ENCODE results near the gene CADM4.
"Not testable (repeated sequence)": the region's sequence is repeated elsewhere in the genome, so short reads cannot be mapped to it uniquely, and the experiment has no call there.

Gene CADM4

GRCh38 chr19:43639519-43640423 is at the start of gene CADM4:
TSS of gene CADM4 (minus strand) at chr19:43639850. CDS start at chr19:43639790, 60 bp downstream.
- no peak for DNase-seq (ENCODE audit: low read depth, low spot score)

GRCh38 chr19:43688059-43688701 is 48.5 kb upstream of the CADM4 start:
- no peak for DNase-seq (ENCODE audit: low read depth, low spot score)

GRCh38 chr19:43687660-43687997 is 48.0 kb upstream of the CADM4 start:
- no peak for DNase-seq (ENCODE audit: low read depth, low spot score)

- no peak for DNase-seq (ENCODE audit: low read depth, low spot score)
Observed at GRCh38 chr19:43684326-43684725, 44.7 kb upstream of the CADM4 start.

GRCh38 chr19:43683905-43684304 is 44.3 kb upstream of the CADM4 start:
- DNase-seq (ENCODE audit: low read depth, low spot score), result no peak

GRCh38 chr19:43682824-43683661 is 43.4 kb upstream of the CADM4 start:
- DNase-seq (ENCODE audit: low read depth, low spot score), result no peak

- DNase-seq (ENCODE audit: low read depth, low spot score), result not testable (repeated sequence)
Observed at GRCh38 chr19:43682269-43682668, 42.6 kb upstream of the CADM4 start.

GRCh38 chr19:43681821-43682220 is 42.2 kb upstream of the CADM4 start:
- DNase-seq (ENCODE audit: low read depth, low spot score), result no peak

GRCh38 chr19:43678512-43679261 is 39.0 kb upstream of the CADM4 start:
- no peak for DNase-seq (ENCODE audit: low read depth, low spot score)

GRCh38 chr19:43675906-43676305 is 36.3 kb upstream of the CADM4 start:
- no peak for DNase-seq (ENCODE audit: low read depth, low spot score)

GRCh38 chr19:43675269-43675879 is 35.7 kb upstream of the CADM4 start:
- DNase-seq (ENCODE audit: low read depth, low spot score), result no peak

GRCh38 chr19:43674596-43674995 is 34.9 kb upstream of the CADM4 start:
- DNase-seq (ENCODE audit: low read depth, low spot score), result no peak

- no peak for DNase-seq (ENCODE audit: low read depth, low spot score)
Observed at GRCh38 chr19:43674183-43674582, 34.5 kb upstream of the CADM4 start.

- DNase-seq (ENCODE audit: low read depth, low spot score), result no peak
Observed at GRCh38 chr19:43673637-43674036, 34.0 kb upstream of the CADM4 start.

GRCh38 chr19:43672061-43672679 is 32.5 kb upstream of the CADM4 start:
- DNase-seq (ENCODE audit: low read depth, low spot score), result no peak

- DNase-seq (ENCODE audit: low read depth, low spot score), result peak; percentile 86
Observed at GRCh38 chr19:43668406-43669109, 28.9 kb upstream of the CADM4 start.

GRCh38 chr19:43667876-43668405 is 28.3 kb upstream of the CADM4 start:
- no peak for DNase-seq (ENCODE audit: low read depth, low spot score)

GRCh38 chr19:43667126-43667875 is 27.7 kb upstream of the CADM4 start:
- DNase-seq (ENCODE audit: low read depth, low spot score), result no peak

- no peak for DNase-seq (ENCODE audit: low read depth, low spot score)
Observed at GRCh38 chr19:43664018-43664417, 24.4 kb upstream of the CADM4 start.

Measured in activated CD4-positive, CD25-positive, alpha-beta regulatory T cell treated with anti-CD3 and anti-CD28 coated beads, Interleukin-2, amount 50 U/mL, for 16 hours (primary cell).